ENCODE measurements around the gene TIGD4. TPM values are rescaled to one million over a fixed set of nuclear protein-coding genes. Genes with fewer than 3 reads are reported as not detected.

The TIGD4 gene
- total RNA-seq, 4 donors from 2014 or later: 0.10 to 0.36 (median 0.27) TPM; not detected in 1

- no peak for DNase-seq (ENCODE audit: low spot score in 2 of 2)
- intact Hi-C loops (cut with DNase I; ENCODE audit: low total_unique reads): no loop called here
- no peak overlapping the region for H3K4me3 ChIP-seq (ENCODE audit: low read depth, poor library complexity, severe bottlenecking)
- WGBS, 2 donors: 77 to 78% methylated on average over 3 of the region's 3 CpGs
- no peak for TF ChIP-seq CTCF (IDR thresholded peaks at IDR 0.05)
- no peak for TF ChIP-seq POLR2A (IDR thresholded peaks at IDR 0.05)
Observed at GRCh38 chr4:152807294-152807829, 27.8 kb upstream of the TIGD4 start.

DNA sequence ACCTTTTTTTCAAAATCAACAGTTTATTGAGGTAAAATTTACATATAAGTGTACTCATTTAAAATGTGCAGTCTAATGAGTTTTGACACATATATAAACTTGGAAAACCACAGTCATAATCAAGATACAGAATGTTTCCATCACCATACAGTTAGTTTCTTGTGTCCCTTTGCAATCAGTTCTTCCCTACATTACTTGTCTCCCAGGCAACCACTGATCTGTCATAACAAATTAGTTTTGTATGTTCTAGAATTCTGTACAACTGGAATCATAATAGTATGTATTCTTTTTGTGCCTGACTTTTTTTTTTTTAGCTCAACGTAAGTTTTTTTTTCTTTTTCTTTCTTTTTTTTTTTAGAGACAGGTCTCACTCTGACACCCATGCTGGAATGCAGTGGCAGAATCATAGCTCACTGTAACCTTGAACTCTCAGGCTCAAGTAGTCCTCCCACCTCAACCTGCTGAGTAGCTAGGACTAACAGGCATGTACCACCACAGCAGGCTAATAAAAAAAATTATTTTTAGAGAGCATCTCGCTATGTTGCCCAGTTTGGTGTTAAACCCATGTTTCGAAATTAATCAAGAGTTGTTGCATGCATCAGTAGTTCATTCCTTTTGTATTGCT lies 27.1 kb upstream of the TIGD4 start:
- TF ChIP-seq CTCF (IDR thresholded peaks at IDR 0.05) (no peak), POLR2A (IDR thresholded peaks at IDR 0.05) (no peak)
- no peak overlapping the region for H3K4me3 ChIP-seq (ENCODE audit: low read depth, poor library complexity, severe bottlenecking)
- WGBS, 2 donors: 73 to 78% methylated on average over 3 of the region's 3 CpGs
- DNase-seq (ENCODE audit: low spot score in 2 of 2): no peak
- intact Hi-C loops (cut with DNase I; ENCODE audit: low total_unique reads): no loop called here

DNA sequence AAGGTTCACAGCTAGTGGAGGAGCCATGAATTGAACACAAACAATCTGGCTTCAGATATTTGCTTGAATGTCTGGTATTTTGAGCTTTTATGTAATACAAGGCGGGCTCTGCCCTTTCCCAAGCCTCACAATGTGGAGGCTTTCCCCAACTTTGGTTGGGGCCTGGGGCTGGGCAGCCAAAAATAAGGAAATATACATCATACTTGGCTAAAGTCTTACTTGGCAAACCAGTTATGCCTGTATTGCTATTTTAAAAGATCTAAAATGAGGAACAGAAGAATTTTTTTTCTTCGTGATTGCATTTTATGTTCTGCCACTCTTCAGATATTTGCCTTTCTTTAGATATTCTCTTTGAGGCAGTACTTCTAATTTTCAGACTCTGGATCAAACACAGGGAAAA lies 26.3 kb upstream of the TIGD4 start:
- intact Hi-C loops (cut with DNase I; ENCODE audit: low total_unique reads): no loop called here
- no peak overlapping the region for H3K4me3 ChIP-seq (ENCODE audit: low read depth, poor library complexity, severe bottlenecking)
- no peak for DNase-seq (ENCODE audit: low spot score in 2 of 2)
- no peak for TF ChIP-seq POLR2A (IDR thresholded peaks at IDR 0.05)
- TF ChIP-seq CTCF (IDR thresholded peaks at IDR 0.05): no peak
- 47 to 52% methylated on average over 2 of the region's 2 CpGs for WGBS, 2 donors

DNA sequence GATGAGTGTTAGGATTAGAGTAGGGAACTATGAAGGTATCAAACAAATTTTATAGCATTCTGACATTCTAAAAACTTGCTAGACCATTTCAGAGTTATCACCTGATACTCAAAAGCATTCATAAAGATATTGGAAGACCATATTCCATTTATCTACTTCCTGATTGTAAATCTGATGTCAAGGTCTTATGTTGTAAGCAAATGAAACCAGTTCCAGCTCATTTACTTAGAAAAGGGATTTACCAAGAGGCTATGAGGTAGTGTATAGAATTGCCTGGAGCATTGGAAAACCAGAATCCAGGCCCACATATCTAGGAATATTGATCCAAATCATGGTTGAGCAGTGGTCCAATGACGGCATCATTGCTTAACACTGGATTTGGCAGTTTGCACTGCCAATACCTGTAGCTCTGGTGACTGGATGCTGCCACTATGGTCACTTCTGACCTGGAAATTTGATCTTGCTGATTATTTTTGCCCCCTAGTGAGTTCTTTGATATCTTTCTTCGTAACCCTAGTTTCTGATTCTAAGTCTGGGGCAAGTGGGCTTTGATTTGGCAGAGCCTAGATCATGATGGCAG lies 25.6 kb upstream of the TIGD4 start:
- TF ChIP-seq POLR2A (IDR thresholded peaks at IDR 0.05): no peak
- no peak for TF ChIP-seq CTCF (IDR thresholded peaks at IDR 0.05)
- intact Hi-C loops (cut with DNase I; ENCODE audit: low total_unique reads): no loop called here
- 85 to 86% methylated on average over 2 of the region's 2 CpGs for WGBS, 2 donors
- no peak overlapping the region for H3K4me3 ChIP-seq (ENCODE audit: low read depth, poor library complexity, severe bottlenecking)
- no peak for DNase-seq (ENCODE audit: low spot score in 2 of 2)

GRCh38 chr4:152803541-152803940 lies 24.0 kb upstream of the TIGD4 start:
- DNase-seq (ENCODE audit: low spot score in 2 of 2): no peak
- no peak overlapping the region for H3K4me3 ChIP-seq (ENCODE audit: low read depth, poor library complexity, severe bottlenecking)
- intact Hi-C loops (cut with DNase I; ENCODE audit: low total_unique reads): no loop called here
- no peak for TF ChIP-seq CTCF (IDR thresholded peaks at IDR 0.05)
- TF ChIP-seq POLR2A (IDR thresholded peaks at IDR 0.05): no peak
- WGBS, 2 donors: 62 to 83% methylated on average over 1 of the region's 1 CpG

All from lower leg skin (tissue), 4 donors.